GM19452 (cell line): ENCODE measurements around the gene ARHGAP35.

Experiments used
- ATAC-seq: cut with Tn5 transposase; IDR thresholded peaks from one replicate; pipeline ENCODE4 v1.9.1; 2021; ENCODE audit not compliant: unreplicated experiment

Gene ARHGAP35

GRCh38 chr19:46901701-46902401, 41.1 kb downstream of the ARHGAP35 start:
- ATAC-seq, result no peak

- no peak for ATAC-seq
Measured at GRCh38 chr19:46902402-46902766, 41.6 kb downstream of the ARHGAP35 start.

- no peak for ATAC-seq
Measured at GRCh38 chr19:46903458-46903857, 42.7 kb downstream of the ARHGAP35 start.

- ATAC-seq, result no peak
Measured at GRCh38 chr19:46904114-46905060, 43.6 kb downstream of the ARHGAP35 start.

- no peak for ATAC-seq
Measured at GRCh38 chr19:46906221-46906620, 45.4 kb downstream of the ARHGAP35 start.

GRCh38 chr19:46907880-46908279, 47.1 kb downstream of the ARHGAP35 start:
- ATAC-seq, result no peak

- ATAC-seq, result no peak
Measured at GRCh38 chr19:46909356-46909755, 48.6 kb downstream of the ARHGAP35 start.
